Endothelial cell (in vitro differentiated cells): Measurements from ENCODE around the gene GLT8D2. TPM values are rescaled to one million over a fixed set of nuclear protein-coding genes. Genes with fewer than 3 reads are reported as not detected.
A peak's percentile ranks its signal among the peaks of the same experiment; 100 is the strongest.

Experiments
- DNase-seq: peaks from one replicate; pipeline ENCODE4 v3.0.0; 2021; ENCODE audit warnings: low spot score
- H3K27ac Mint-ChIP-seq: one replicate; pipeline ENCODE4 v1.8.0; 2021; ENCODE audit warnings: mixed read lengths, inconsistent platforms; ENCODE audit not compliant: unreplicated experiment
- H3K27me3 Mint-ChIP-seq: one replicate; pipeline ENCODE4 v1.8.0; 2021; ENCODE audit warnings: mild to moderate bottlenecking, moderate library complexity, mixed read lengths, inconsistent platforms; ENCODE audit not compliant: unreplicated experiment
- H3K36me3 Mint-ChIP-seq: one replicate; pipeline ENCODE4 v1.8.0; 2021; ENCODE audit warnings: mild to moderate bottlenecking, low read depth, mixed read lengths, inconsistent platforms; ENCODE audit not compliant: unreplicated experiment
- H3K4me1 Mint-ChIP-seq: one replicate; pipeline ENCODE4 v1.8.0; 2021; ENCODE audit warnings: mild to moderate bottlenecking, mixed read lengths, inconsistent platforms; ENCODE audit not compliant: unreplicated experiment
- H3K4me3 Mint-ChIP-seq: one replicate; pipeline ENCODE4 v1.8.0; 2021; ENCODE audit warnings: mild to moderate bottlenecking, mixed read lengths, inconsistent platforms; ENCODE audit not compliant: unreplicated experiment
- H3K9me3 Mint-ChIP-seq: one replicate; pipeline ENCODE4 v1.8.0; 2021; ENCODE audit warnings: mixed read lengths, inconsistent platforms; ENCODE audit not compliant: unreplicated experiment
- CTCF ChIP-seq: fragments of 200-600 bp; sonication (generic); IDR thresholded peaks from one replicate; pipeline ENCODE4 v1.5.0; 2021; ENCODE audit warnings: antibody characterized with exemption; ENCODE audit not compliant: unreplicated experiment
- total RNA-seq: library from RNA; stranded (reverse); fragmentation: NEBNext Ultra II Directional; extraction: Animal tissue kit (Norgen Biotek cat#: 25700); gene quantifications from one replicate; pipeline ENCODE4 v1.2.1, GENCODE V29; 2021; ENCODE audit not compliant: unreplicated experiment

Gene GLT8D2
- total RNA-seq, 1 donor from 2014 or later: 3.8 TPM

GRCh38 chr12:104054681-104055346 is 4.8 kb upstream of the GLT8D2 start:
- Mint-ChIP-seq H3K4me3 (no peak overlapping the region), H3K27me3 (peaks cover 1% of the 10 kb centered on the region), H3K36me3 (no peaks in the 10 kb centered on the region), H3K4me1 (peaks cover 13% of the 10 kb centered on the region), H3K27ac (no peak overlapping the region), H3K9me3 (no peaks in the 10 kb centered on the region)
- TF ChIP-seq CTCF: no peak
- no peak for DNase-seq

GRCh38 chr12:104050436-104050835 is 449 bp upstream of the GLT8D2 start:
- Mint-ChIP-seq H3K27me3 (peaks cover 1% of the 10 kb centered on the region), H3K4me3 (peak overlapping the region; percentile 88), H3K27ac (no peak overlapping the region), H3K4me1 (peaks cover 9% of the 10 kb centered on the region), H3K36me3 (no peaks in the 10 kb centered on the region), H3K9me3 (no peaks in the 10 kb centered on the region)
- TF ChIP-seq CTCF: no peak
- DNase-seq: no peak

GRCh38 chr12:104049278-104049902 is 597 bp downstream of the GLT8D2 start:
- peaks cover 3% of the 10 kb centered on the region for H3K27me3 Mint-ChIP-seq
- no peak for TF ChIP-seq CTCF
- peak; percentile 11 for DNase-seq
- no peak overlapping the region for H3K27ac Mint-ChIP-seq
- peak overlapping the region; percentile 88 for H3K4me3 Mint-ChIP-seq
- no peaks in the 10 kb centered on the region for H3K9me3 Mint-ChIP-seq
- no peaks in the 10 kb centered on the region for H3K36me3 Mint-ChIP-seq
- H3K4me1 Mint-ChIP-seq: peaks cover 4% of the 10 kb centered on the region

- Mint-ChIP-seq H3K27me3 (peaks cover 3% of the 10 kb centered on the region), H3K36me3 (no peaks in the 10 kb centered on the region), H3K4me3 (no peak overlapping the region), H3K9me3 (no peaks in the 10 kb centered on the region), H3K27ac (no peak overlapping the region), H3K4me1 (peaks cover 4% of the 10 kb centered on the region)
- no peak for TF ChIP-seq CTCF
- DNase-seq: no peak
These were observed 1.2 kb downstream of the GLT8D2 start for GRCh38 chr12:104048811-104049210.

GRCh38 chr12:104048162-104048561 is 1.8 kb downstream of the GLT8D2 start:
- no peak overlapping the region for H3K4me3 Mint-ChIP-seq
- TF ChIP-seq CTCF: no peak
- H3K27ac Mint-ChIP-seq: no peak overlapping the region
- H3K27me3 Mint-ChIP-seq: peaks cover 3% of the 10 kb centered on the region
- no peaks in the 10 kb centered on the region for H3K36me3 Mint-ChIP-seq
- H3K4me1 Mint-ChIP-seq: peaks cover 4% of the 10 kb centered on the region
- no peak for DNase-seq
- no peaks in the 10 kb centered on the region for H3K9me3 Mint-ChIP-seq
